ENCODE data around the gene PDSS2.
"Not testable (repeated sequence)": the region's sequence is repeated elsewhere in the genome, so short reads cannot be mapped to it uniquely, and the experiment has no call there.

The PDSS2 gene

DNA sequence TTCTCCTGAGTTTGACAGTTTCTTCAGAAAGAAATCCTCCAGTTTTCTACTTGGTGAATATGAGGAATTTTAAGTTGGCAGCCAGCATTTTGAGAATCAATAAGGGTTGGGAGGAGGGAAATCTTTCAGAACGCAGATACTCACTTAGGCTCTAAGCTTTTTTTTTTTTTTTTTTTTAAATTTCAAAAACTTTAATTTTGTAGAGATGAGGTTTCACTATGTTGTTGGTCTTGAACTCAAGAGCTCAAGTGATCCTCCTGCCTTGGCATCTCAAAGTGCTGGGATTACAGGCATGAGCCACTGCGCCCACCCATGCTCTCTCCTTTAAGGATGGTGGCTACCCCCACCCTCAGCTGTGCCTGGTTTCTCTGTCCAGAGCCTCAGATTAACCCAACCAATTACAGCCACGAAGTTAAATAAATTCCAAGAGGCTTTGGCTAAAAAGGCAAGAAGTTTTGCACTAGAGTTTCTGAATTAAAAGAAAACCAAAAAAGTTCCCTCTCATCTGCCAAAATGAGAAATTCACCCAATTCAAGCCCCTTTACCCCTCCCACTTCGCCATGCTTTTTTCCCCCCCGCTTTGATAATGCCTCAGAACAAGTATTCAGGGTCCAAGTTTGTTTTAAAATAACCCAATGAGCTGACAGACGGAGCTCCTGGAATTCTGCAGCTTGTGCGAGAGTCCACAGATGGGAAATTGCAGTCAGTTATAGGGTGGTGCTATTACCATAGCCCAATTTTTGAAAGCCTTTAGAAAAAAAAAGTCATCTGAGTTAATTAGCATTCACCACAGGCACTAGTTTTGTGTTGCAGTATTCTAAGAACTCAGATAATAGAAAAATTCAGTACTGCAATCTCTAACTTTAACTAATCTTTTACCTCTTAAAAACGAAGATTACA, 249.7 kb downstream of the PDSS2 start:
- peak in 1 of 2 donors; percentile 35 for DNase-seq

DNA sequence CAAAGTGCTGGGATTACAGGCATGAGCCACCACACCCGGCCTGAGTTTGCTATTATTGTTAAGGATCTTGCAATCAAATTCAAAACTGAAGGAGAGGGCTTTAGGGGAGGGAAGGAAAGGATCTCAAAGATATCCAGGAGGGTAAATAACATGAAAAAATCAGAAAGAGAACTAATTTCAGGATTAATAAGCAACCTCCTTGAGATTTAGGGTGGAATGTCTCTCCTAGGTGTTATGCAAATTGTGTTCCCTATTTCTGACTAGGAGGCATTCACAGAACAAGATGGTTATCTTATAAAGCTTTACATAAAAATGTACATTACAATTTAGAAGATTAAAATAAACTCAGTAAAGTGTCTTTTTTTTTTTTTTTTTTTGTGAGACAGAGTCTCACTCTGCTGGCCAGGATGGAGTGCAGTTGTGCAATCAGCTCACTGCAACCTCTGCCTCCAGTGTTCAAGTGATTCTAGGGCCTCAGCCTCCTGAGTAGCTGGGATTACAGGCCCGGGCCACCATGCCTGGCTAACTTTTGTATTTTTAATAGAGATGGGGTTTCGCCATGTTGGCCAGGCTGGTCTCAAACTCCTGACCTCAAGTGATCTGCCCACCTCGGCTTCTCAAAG, 252.0 kb downstream of the PDSS2 start:
- DNase-seq: no peak

DNA sequence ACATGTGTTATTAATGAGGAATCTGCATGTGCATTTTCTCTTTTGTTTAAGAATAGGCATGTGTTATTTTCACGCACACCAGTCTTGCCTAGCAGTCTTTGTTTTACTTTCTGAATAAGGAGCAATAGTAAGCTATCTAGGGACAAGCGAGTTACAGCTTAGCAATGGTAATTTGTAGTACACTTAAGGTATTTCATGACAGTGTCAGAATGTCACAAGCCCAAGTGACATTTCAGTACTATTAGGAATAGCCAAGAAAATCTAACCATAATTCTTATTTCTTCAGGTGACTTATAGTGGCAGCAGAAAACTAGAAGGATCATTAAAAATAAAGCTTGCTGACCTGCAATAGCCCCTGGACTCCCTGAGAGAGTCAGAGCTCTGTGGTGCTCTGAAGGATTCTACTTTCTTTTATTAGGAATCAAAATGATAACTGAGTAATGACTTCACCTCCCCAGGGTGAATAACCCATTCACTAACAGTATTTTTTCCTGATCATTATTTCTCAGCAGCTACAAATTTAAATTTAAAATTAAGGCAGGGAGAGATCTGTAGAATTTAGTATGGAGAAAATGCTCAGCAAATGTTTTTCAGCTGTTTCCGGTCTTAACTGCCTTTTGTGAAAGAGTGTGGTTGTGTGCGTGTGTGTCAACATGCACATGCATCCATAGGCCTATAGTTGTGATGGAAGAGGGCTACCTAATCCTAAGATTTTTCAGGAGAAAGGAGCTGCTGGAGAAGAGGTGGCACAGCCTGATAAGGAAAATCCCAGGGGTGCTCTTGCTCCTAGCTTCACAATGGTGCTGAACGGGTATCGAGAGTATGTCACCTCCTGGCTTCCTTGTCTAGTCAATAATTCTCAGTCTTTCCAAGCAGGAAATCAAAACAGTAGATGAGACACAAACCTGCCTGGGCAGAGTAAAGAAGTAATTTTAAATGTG, 254.0 kb downstream of the PDSS2 start:
- DNase-seq: no peak

DNA sequence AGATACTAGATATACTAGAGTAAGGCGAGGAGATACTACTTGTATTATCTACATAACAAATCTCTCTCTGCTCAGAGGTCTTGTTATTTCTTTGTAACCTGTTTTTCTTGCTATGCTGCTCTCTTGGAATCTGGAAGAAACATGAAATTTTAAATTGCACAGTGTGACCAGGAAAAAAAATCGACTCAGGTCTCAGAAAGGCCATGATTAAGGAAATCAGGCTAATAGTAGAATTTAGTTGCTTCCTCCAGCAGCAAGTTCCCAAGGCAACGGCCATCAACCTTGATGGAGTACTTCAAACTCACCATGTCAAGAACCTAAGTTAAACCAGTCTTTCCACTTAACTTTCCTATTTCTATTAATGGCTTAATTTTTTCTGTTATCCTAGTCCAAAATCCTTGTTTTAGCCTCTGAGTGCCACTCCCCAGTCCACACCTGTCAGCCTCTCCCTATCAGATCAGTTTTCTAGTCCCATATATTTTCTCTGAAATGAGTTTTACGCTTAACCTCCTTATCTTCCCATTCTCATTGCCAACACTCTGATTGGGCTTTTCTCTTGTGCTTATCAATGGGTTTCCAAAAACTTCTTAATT, 256.4 kb downstream of the PDSS2 start:
- DNase-seq: no peak

DNA sequence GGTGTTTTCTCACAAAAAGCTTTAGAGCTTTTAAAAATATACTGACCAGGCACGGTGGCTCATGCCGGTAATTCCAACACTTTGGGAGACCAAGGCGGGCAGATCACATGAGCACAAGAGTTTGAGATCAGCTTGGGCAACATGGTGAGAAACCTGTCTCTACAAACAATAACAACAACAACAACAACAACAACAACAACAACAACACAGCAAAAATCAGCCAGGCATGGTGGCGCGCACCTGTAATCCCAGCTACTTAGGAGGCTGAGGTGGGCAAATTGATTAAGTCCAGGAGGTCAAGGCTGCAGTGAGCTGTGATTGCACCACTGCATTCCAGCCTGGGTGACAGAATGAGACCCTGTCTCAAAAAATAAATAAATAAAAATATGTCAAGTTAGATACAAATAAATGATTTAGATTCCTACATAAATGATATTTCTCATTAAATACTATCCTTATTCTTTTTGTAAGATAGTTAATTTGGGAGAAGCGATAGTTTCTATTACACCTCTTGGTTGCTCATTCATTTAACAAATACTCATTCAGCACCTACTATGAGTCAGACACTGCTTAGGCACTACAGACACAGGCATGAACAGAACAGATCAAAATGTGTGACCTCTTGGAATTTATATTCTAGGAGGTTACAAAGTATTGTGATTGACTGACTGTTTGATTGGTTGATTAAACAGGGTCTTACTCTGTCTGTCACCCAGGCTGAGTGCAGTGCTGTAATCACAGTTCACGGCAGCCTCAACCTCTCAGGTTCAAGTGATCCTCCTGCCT, 260.5 kb downstream of the PDSS2 start:
- DNase-seq: no peak

DNA sequence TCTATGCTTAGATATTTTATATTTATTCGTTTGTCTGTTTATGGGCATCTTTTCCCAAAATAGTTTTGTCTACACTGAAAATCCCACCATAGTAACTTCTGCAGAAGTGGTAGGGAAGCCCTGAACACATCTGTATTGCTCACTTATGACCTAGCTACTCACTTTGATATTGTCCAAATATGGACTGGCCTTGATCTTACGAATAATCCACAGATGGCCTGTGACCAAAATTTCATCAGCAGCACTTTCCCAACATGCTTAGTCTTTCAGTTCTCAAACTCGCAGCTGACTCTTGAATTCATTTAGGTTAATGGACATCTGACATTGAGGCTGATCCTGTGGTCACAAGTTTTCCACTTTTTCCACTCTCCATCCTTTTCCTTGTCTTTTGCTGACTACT, 263.2 kb downstream of the PDSS2 start:
- DNase-seq: no peak

DNA sequence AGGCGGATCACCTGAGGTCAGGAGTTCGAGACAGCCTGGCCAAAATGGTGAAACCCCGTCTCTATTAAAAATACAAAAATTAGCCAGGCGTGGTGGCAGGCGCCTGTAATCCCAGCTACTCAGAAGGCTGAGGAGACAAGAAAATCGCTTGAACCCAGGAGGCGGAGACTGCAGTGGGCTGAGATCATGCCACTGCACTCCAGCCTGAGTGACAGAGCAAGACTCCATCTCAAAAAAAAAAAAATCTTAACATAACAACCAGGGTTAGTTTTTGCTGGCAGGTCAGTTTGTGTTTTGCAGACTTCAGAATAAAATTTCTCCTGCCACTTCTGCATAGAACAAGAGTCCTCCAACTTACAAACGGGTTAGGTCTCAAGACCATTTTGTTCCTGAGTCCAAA, 264.6 kb downstream of the PDSS2 start:
- not testable (repeated sequence) for DNase-seq

DNA sequence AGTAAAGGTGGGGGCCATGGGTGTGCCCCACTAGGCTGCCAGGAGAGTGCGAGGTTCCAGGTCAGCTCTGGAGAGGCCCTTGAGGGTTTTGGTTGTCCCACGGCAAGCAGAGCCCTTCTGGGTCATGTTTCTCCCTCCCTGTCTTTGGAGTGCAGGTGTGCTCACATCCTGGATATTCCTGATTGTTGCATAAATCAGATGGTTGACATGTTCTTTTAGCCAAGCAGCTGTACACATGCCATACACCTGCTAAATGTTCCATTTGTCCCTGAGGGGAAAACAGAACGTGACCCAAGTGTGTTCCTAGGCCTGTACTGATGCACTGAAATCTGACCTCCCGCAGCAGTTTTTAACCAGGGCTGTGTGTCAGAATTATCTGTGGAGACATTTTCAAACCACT, 266.5 kb downstream of the PDSS2 start:
- no peak for DNase-seq

DNA sequence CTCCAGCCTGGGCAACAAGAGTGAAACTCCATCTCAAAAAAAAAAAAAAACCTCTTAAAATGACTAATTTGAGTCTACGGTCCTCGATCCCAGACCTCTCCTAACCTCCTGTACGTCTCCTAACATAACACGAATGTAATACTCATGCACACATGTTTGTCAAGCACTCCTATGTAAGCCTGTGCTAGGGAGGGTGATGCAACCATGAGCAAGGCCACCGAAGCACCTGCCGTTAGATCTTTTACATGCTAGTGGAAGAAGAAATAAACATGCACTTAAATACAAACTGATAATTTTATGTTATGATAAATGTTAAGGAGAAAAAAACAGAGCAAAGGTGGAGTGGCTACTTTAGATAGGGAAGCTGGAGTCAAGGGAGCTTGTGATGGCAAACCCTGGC, 271.7 kb downstream of the PDSS2 start:
- DNase-seq: no peak

DNA sequence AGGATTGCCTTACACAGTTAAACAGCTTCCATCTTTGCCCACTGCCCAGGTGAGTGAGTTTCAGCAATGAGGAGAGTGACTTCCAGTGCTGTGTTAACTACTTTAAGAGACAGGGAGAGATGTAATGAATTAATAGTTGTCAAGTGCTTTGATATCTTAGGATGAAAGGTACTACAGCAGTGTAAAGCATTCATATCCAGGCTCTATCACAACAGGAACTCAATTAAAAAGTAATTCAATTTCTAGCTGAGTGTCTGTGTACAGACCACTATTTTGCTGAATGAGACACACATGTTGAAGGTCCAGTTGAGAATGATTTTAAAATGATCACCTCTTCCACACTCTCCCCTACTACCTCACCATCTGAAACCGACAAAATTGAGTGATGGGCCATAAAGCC, 273.3 kb downstream of the PDSS2 start:
- no peak for DNase-seq

DNA sequence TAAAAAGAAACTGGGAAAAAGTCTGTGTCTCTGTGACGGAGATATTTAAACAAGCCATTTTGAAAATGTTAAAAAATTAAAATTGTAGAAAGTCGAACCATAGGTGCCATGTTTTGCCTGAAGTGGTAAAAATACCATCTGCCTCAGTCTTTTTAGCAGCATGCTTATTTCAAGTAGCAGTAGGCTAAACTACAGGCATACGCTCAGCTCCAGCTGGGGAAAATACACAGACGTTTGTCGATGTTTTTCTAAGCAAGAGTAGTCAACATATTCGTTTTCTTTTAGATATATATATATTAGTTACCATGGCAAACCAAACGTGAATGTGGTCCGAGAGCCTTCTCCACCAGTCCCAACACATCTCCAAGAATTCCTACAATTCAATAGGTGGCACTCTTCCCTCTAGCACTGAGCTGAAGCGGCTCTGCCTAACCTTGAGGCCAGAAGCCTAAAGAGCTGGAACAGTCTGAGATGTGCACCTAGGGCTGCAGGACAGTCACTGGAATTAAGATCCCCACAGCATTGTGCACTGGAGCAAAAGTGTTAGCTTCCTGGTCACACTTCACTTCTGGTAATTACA, 273.9 kb downstream of the PDSS2 start:
- DNase-seq: peak; percentile 6 to 13

DNA sequence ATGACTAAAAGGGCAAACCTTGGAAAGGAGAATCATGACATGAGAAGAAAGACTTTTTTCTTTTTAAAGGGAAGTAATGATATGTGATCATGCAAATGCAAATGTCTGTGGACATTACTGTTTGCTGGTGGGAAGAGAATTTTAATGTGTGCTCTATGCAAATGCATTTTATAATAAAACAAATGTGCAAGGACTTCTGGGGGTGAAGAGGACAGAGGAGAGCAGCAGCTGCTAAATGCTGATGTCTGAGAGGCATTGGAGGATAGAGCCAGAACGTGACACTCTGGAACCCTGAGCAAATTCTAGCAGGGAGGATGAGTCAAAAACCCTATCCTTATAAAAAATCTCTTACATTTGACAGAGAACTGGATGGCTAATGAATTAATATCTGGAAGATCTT, 274.9 kb downstream of the PDSS2 start:
- no peak for DNase-seq

DNA sequence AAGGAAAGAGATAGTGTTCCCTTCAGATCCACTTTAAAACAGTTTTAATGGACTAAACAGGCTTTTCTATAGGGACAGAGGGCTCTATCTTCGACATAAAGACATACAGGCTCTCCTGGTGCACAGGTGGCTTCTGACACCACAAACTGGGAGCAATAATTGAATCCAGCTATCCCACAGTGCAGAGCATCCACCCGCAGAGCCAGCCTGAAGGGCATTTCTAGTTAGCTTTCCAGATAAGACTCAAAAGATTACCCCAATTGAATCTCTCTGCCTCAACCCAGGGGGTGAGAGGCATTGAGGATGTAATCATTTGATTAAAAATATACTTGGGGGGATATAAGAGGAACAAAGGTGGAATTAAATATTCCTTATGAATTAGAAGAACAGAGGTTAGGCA, 279.3 kb downstream of the PDSS2 start:
- DNase-seq: no peak

DNA sequence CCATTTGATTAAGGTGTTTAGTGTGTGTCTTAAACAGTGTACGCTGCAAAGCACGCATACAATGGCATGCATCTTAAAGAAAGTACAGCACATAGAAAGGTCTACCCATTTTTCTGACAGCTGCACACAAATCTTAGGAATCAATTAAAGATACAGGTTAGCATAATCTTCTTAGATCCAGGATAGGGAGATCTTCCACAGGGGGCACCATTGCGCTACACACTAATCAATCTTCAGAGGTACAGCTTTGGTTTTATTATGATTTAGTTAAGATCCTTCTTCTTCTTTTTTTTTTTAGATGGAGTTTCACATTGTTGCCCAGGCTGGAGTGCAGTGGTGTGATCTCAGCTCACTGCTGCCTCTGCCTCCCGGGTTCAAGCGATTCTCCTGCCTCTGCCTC, 280.4 kb downstream of the PDSS2 start:
- DNase-seq: no peak

DNA sequence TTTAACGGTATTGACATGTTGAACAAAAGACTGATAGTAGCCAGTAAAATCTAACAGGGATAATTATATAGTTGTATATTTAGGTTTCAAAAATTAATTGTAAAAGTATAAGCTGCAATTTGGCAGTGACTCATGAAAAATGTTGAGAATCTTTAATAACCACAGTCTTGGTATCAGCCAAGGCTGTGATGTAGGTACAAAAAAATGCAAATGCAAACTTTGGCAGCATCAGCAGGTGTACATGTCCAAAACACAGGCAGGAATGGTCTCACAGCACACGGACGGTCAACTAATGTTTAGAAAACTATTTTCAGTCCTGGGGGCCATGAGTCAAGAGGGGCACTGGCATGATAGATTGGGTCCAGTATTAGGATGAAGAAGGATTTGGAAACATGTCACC, 285.6 kb downstream of the PDSS2 start:
- DNase-seq: no peak

DNA sequence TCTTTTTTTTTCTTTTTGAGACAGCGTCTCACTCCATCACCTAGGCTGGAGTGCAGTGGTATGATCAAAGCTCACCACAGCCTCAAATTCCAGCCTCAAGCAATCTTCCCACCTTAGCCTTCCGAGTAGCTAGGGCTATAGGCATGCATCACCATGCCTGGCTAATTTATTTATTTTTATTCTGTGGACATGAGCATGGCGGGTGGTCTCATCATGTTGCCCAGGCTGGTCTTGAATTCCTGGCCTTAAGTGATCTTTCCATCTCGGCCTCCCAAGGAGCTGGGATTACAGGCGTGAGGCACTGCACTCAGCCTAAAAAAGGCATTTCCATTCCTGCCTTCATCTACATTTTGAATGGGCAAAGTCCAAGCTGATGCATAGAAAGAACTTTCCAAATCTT, 287.9 kb downstream of the PDSS2 start:
- no peak for DNase-seq

DNA sequence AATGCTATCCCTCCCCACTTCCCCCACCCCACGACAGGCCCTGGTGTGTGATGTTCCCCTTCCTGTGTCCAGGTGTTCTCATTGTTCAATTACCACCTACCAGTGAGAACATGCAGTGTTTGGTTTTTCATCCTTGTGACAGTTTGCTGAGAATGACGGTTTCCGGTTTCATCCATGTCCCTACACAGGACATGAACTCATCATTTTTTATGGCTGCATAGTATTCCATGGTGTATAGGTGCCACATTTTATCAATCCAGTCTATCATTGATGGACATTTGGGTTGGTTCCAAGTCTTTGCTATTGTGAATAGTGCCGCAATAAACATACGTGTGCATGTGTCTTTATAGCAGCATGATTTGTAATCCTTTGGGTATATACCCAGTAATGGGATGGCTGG, 295.1 kb downstream of the PDSS2 start:
- DNase-seq: not testable (repeated sequence)

DNA sequence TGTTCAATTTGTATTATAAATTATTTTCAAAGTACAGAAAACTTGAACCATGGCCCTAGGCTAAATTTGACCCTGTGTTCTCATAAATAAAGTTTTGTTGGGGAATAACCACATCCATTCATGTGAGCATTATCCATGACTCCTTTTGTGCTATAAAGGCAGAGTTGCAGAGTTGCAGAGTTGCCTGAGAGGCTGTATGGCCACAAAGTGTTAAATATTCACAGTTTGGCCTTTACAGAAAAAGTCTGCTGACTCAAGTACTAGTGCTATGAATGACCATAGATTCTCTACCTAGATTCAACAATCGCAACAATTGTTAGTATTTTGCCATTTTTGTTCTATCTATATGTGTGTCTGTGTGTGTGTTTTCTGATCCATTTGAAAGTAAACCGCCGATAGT, 297.8 kb downstream of the PDSS2 start:
- no peak for DNase-seq

DNA sequence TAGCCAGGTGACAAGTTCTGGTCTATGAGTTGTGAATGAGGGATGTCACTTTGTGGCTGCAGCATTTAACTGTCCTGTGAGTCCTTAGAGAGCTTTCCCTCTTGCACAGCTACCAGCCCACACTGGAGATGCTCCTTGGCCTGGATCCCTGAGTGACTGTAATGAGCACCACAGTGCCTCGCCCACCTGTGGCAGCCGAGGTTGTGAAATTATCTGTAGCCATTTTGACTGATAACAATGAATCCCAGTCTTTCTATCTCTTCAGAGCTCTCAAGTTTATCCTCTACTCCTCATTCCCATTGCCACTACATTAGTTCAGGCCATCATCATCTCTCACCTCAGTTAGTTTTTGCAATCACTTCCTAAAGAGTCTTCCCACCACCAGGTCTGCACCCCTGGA, 302.7 kb downstream of the PDSS2 start:
- DNase-seq: no peak

DNA sequence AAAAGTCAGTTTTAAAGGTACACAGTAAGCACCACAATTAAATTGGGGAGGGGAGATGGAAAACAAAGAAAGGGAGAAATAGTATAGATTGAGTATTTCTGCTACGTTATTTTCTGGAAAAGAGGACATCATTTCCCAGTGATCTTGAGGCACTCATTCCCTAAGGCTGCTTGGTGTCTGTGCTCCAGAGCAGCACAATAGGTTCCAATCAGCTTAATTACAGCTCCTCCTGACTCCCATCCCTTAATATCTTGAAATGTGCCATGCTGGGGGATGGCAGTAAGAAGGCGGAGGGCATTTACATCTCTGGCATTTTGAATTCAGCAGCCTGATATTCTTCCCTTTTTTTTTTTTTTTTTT, 304.6 kb downstream of the PDSS2 start:
- DNase-seq: no peak

DNA sequence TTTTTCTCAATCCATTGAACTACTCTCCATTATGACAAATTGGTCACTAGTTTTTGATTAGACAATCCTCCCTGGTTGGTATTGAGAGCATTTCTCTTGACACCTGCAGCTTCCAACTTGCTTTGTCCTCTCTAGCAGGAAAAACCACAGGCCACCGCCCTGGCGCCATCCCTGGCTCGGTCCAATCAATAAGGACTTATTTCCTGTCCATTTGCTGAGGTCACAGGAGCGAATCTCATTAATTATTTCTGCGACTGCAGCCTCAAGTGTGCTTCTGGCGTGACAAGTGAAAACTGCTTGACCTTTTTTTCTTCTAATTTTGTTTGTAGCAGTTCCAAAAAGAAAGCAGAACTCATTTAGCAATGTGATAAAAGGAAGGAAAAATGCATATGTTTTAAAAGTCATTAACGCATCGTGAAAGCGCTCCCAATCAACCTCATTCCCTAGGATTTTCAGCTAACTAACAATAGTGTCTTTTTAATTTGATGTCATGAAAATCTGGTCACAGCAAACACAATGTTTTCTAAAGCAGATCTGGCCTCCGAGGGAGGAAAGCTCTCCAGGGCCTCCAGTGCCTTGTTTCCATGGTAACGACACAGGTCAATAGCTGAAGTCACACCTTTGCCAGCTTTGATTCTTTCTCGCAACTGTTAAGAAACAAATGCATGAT, 305.1 kb downstream of the PDSS2 start:
- DNase-seq: no peak
